K562 (cell line): Measurements from ENCODE around the gene ELOVL5. TPM values are rescaled to one million over a fixed set of nuclear protein-coding genes. Genes with fewer than 3 reads are reported as not detected.

ENCODE experiments used
- ATAC-seq: fragments of 200-7000 bp; cut with Tn5 transposase; 3 replicates; pipeline ENCODE4 v1.9.1; 2020; ENCODE audit warnings: moderate library complexity
- BruUV-seq: library from RNA; stranded (reverse); fragments of 400-500 nt; replicated peaks from 2 replicates; lab custom pipeline; 2021; lab: Mats Ljungman, UMichigan
- CTCF ChIA-PET: fragments of 300-600 bp; formaldehyde crosslinking; extraction: SDS; loops from one replicate; lab custom pipeline; 2021; ENCODE audit warnings: low intra/inter-chr PET ratio; lab: Yijun Ruan, JAX
- POLR2A ChIA-PET: fragments of 300-600, 350-650 bp; sonication (Branson Sonifier 250); formaldehyde crosslinking; extraction: SDS; loops from one replicate; lab custom pipeline; 2021; ENCODE audit warnings: antibody characterized with exemption, inconsistent platforms; lab: Yijun Ruan, JAX
- DNase-seq, 4 experiments: peaks; one replicate each; pipeline versions ENCODE4 v3.0.0 to v3.0.0-alpha.2; 2011 to 2018; ENCODE audit warnings: low spot score in 3 of 4, mixed read lengths in 3 of 4; ENCODE audit errors: extremely low read depth in 1 of 4
- FAIRE-seq: peaks from 2 replicates; lab custom pipeline; 2011; peaks lifted over from hg19 to GRCh38; lab: Jason Lieb, UNC
- H2AFZ ChIP-seq: 2 replicates; pipeline ENCODE4 v1.6.0; 2011; ENCODE audit warnings: low read depth, low read length, control low read depth, inconsistent platforms
- H3K27ac ChIP-seq: fragments of 200-600 bp; 3 replicates; pipeline ENCODE4 v1.8.0; 2011; ENCODE audit warnings: low read depth, mild to moderate bottlenecking, control low read depth, inconsistent platforms, low read length, moderate library complexity, mixed read lengths; ENCODE audit errors: extremely low read depth
- H3K27me3 ChIP-seq, 2 experiments: fragments of 300-600 bp in 1 of 2; 2 replicates in 1 of 2; 3 replicates in 1 of 2; pipeline versions ENCODE4 v1.6.0 to v1.8.0; 2011; ENCODE audit warnings: inconsistent platforms in 2 of 2, low read length in 2 of 2, mild to moderate bottlenecking in 1 of 2, mixed read lengths in 1 of 2, moderate library complexity in 1 of 2; ENCODE audit not compliant: control insufficient read depth in 2 of 2, insufficient read depth in 2 of 2
- H3K36me3 ChIP-seq: fragments of 300-600 bp; 3 replicates; pipeline ENCODE4 v1.8.0; 2011; ENCODE audit warnings: mild to moderate bottlenecking, low read length, inconsistent platforms; ENCODE audit not compliant: control insufficient read depth, insufficient read depth
- H3K4me1 ChIP-seq, 2 experiments: fragments of 200-600 bp in 1 of 2; replicated peaks in 1 of 2; 2 replicates in 1 of 2; 3 replicates in 1 of 2; pipeline versions ENCODE4 v1.5.1 to v1.8.0; 2011; ENCODE audit warnings: inconsistent platforms in 2 of 2, low read length in 2 of 2, mild to moderate bottlenecking in 1 of 2, mixed read lengths in 1 of 2, moderate library complexity in 1 of 2; ENCODE audit not compliant: control insufficient read depth in 2 of 2, insufficient read depth in 2 of 2
- H3K4me2 ChIP-seq: 2 replicates; pipeline ENCODE4 v1.6.1; 2011; ENCODE audit warnings: low read length, control low read depth, inconsistent platforms, mixed read lengths; ENCODE audit not compliant: insufficient read depth
- H3K4me3 ChIP-seq: fragments of 200-600 bp; sonication (generic), shearing (Covaris generic); 2 replicates; pipeline ENCODE4 v1.5.1; 2016; ENCODE audit warnings: control low read depth, inconsistent platforms
- H3K79me2 ChIP-seq: fragments of 200-600 bp; 3 replicates; pipeline ENCODE4 v1.8.0; 2011; ENCODE audit warnings: low read length, inconsistent platforms; ENCODE audit not compliant: control insufficient read depth, insufficient read depth
- H3K9ac ChIP-seq, 2 experiments: 2 replicates each; pipeline versions ENCODE4 v1.6.0 to v1.6.1; 2011; ENCODE audit warnings: low read depth in 2 of 2, low read length in 2 of 2, control low read depth in 1 of 2, inconsistent platforms in 1 of 2, mild to moderate bottlenecking in 1 of 2, mixed read lengths in 1 of 2; ENCODE audit not compliant: insufficient read depth in 1 of 2
- H3K9me1 ChIP-seq: one replicate; pipeline ENCODE4 v1.6.0; 2011; ENCODE audit warnings: inconsistent platforms, mild to moderate bottlenecking, low read length, moderate library complexity; ENCODE audit not compliant: control insufficient read depth, insufficient read depth
- H3K9me3 ChIP-seq: replicated peaks from 2 replicates; pipeline ENCODE4 v1.5.1; 2011; ENCODE audit warnings: low read depth, low read length, inconsistent platforms; ENCODE audit not compliant: control insufficient read depth, insufficient read depth
- H4K20me1 ChIP-seq: replicated peaks from 2 replicates; pipeline ENCODE4 v1.6.1; 2011; ENCODE audit warnings: low read length, inconsistent platforms, mixed read lengths; ENCODE audit not compliant: control insufficient read depth, insufficient read depth
- CBFA2T2 ChIP-seq: fragments of 450-650 bp; conservative IDR thresholded peaks from 2 replicates; pipeline ENCODE4 v1.6.1; 2017; ENCODE audit warnings: mild to moderate bottlenecking
- CBFA2T3 ChIP-seq: fragments of 450-650 bp; IDR thresholded peaks from 2 replicates; pipeline ENCODE4 v1.6.1; 2017
- DMBX1 ChIP-seq: fragments of 250-450 bp; sonication (Bioruptor Pico); IDR thresholded peaks from 2 replicates; pipeline ENCODE4 v1.8.0; 2022; ENCODE audit warnings: inconsistent platforms, mild to moderate bottlenecking, moderate library complexity, borderline replicate concordance
- FOXA1 ChIP-seq: fragments of 450-650 bp; IDR thresholded peaks from 2 replicates; pipeline ENCODE4 v1.6.1; 2016; ENCODE audit warnings: mild to moderate bottlenecking, borderline replicate concordance
- LARP7 ChIP-seq: fragments of 450-650 bp; IDR thresholded peaks from 2 replicates; pipeline ENCODE4 v1.6.1; 2016
- MEIS2 ChIP-seq: fragments of 450-650 bp; IDR thresholded peaks from 2 replicates; pipeline ENCODE4 v1.6.1; 2014; ENCODE audit warnings: mild to moderate bottlenecking; ENCODE audit not compliant: partially characterized antibody
- MTA2 ChIP-seq: fragments of 450-650 bp; IDR thresholded peaks from 2 replicates; pipeline ENCODE4 v1.6.1; 2016; ENCODE audit warnings: low read depth
- NFATC3 ChIP-seq: fragments of 450-650 bp; IDR thresholded peaks from 2 replicates; pipeline ENCODE4 v1.6.1; 2017; ENCODE audit warnings: mild to moderate bottlenecking
- PCBP2 ChIP-seq: fragments of 200-400 bp; formaldehyde crosslinking; IDR thresholded peaks from 2 replicates; pipeline ENCODE4 v1.6.1; 2018; ENCODE audit warnings: low read length, low read depth, mild to moderate bottlenecking, moderate library complexity; ENCODE audit not compliant: poor library complexity, severe bottlenecking
- POLR3A ChIP-seq: IDR thresholded peaks from 2 replicates; pipeline ENCODE4 v1.6.1; 2011; ENCODE audit warnings: borderline replicate concordance, mild to moderate bottlenecking, moderate library complexity; ENCODE audit not compliant: insufficient read length, insufficient read depth; ENCODE audit errors: extremely low read depth
- RBM25 ChIP-seq: fragments of 200-400 bp; formaldehyde crosslinking; IDR thresholded peaks from 2 replicates; pipeline ENCODE4 v1.6.1; 2018; ENCODE audit warnings: low read length, low read depth, moderate library complexity; ENCODE audit not compliant: severe bottlenecking
- RNF2 ChIP-seq: sonication (generic); IDR thresholded peaks from 2 replicates; pipeline ENCODE4 v1.6.1; 2016
- SAFB2 ChIP-seq: fragments of 200-400 bp; formaldehyde crosslinking; IDR thresholded peaks from 2 replicates; pipeline ENCODE4 v1.6.1; 2018; ENCODE audit warnings: borderline replicate concordance, low read length, low read depth, moderate library complexity; ENCODE audit not compliant: severe bottlenecking
- SIN3A ChIP-seq, 2 experiments: fragments of 150-350 bp in 1 of 2; IDR thresholded peaks; 2 replicates each; pipeline ENCODE4 v1.6.1; 2011 to 2016; ENCODE audit warnings: borderline replicate concordance in 2 of 2, low read depth in 2 of 2, low read length in 2 of 2, mild to moderate bottlenecking in 2 of 2, moderate library complexity in 2 of 2; ENCODE audit not compliant: control insufficient read depth in 1 of 2
- ZNF282 ChIP-seq: sonication (generic); formaldehyde crosslinking; IDR thresholded peaks from 2 replicates; pipeline ENCODE4 v1.8.1; 2023; ENCODE audit warnings: missing genetic modification reagents
- ZNF644 ChIP-seq: fragments of 200-800 bp; sonication (Bioruptor generic); IDR thresholded peaks from 2 replicates; pipeline ENCODE4 v1.6.1; 2016; ENCODE audit warnings: low read depth, missing genetic modification characterization, missing compliant biosample characterization
- ZNF699 ChIP-seq: fragments of 250-450 bp; sonication (Bioruptor Pico); IDR thresholded peaks from 2 replicates; pipeline ENCODE4 v1.8.0; 2021; ENCODE audit warnings: mild to moderate bottlenecking, moderate library complexity; ENCODE audit not compliant: insufficient replicate concordance
- ZNF79 ChIP-seq: fragments of 250-450 bp; sonication (Bioruptor Pico); IDR thresholded peaks from 2 replicates; pipeline ENCODE4 v1.4.0; 2020; ENCODE audit warnings: low read depth, mild to moderate bottlenecking, moderate library complexity
- WGBS: fragments of 100-300 bp; shearing (Covaris generic); methylation state at CpG from one replicate; pipeline ENCODE4 v1.1.6; 2016; ENCODE audit warnings: low coverage, mixed read lengths; ENCODE audit not compliant: insufficient coverage; ENCODE audit errors: missing lambda C conversion rate; 5-methylcytosine and 5-hydroxymethylcytosine counted together
- in situ Hi-C: fragments of 300-500 bp; cut with MboI; formaldehyde crosslinking; loops from 4 replicates; pipeline ENCODE4 v1.15.0; 2018; ENCODE audit warnings: inconsistent platforms, mixed read lengths
- intact Hi-C: fragments of 100-400 bp; cut with micrococcal nuclease; formaldehyde crosslinking; loops from 2 replicates; pipeline ENCODE4 v1.14.2; 2022
- polyA plus RNA-seq, 8 experiments: library from polyadenylated mRNA; depleted of rRNA in 4 of 8; stranded (reverse) in 5 of 8; unstranded in 3 of 8; fragments of >200 nt; fragmentation: Nextera tagmentation in 2 of 8; fragmentation: Illumina TruSeq in 1 of 8; extraction: Ambion mirVana in 2 of 8; extraction: Trizol in 1 of 8; gene quantifications; 2 replicates each; pipeline versions ENCODE4 v1.2.1 to v1.2.3, GENCODE V29; 2011 to 2014; ENCODE audit warnings: inconsistent platforms in 1 of 8, missing spikeins in 1 of 8
- total RNA-seq, 7 experiments: library from RNA; depleted of rRNA in 6 of 7; stranded (reverse); fragments of >200 nt in 6 of 7; fragmentation: Illumina TruSeq in 2 of 7; extraction: Trizol in 2 of 7; gene quantifications; 2 replicates each; pipeline versions ENCODE4 v1.2.1 to v1.2.3, GENCODE V29; 2011 to 2021; ENCODE audit warnings: low replicate concordance in 1 of 7
- TF ChIP-seq, protein P1 (sequence below): fragments of 450-650 bp; formaldehyde crosslinking; IDR thresholded peaks from 2 replicates; pipeline ENCODE4 v1.4.0; 2022; ENCODE audit warnings: mild to moderate bottlenecking, moderate library complexity
- TF ChIP-seq, protein P2 (sequence below), 2 experiments: IDR thresholded peaks; 2 replicates each; pipeline ENCODE4 v1.6.1; 2011; ENCODE audit warnings: borderline replicate concordance in 1 of 2, control low read depth in 1 of 2, low read depth in 1 of 2, low read length in 1 of 2, mild to moderate bottlenecking in 1 of 2, mixed read lengths in 1 of 2, moderate library complexity in 1 of 2; ENCODE audit not compliant: insufficient read depth in 1 of 2, insufficient read length in 1 of 2, poor library complexity in 1 of 2, severe bottlenecking in 1 of 2; ENCODE audit errors: extremely low read depth in 1 of 2
- TF ChIP-seq, protein P3 (sequence below): sonication (generic); formaldehyde crosslinking; IDR thresholded peaks from 2 replicates; pipeline ENCODE4 v1.8.1; 2023; ENCODE audit warnings: mild to moderate bottlenecking, missing genetic modification reagents

The ELOVL5 gene
- total and polyA plus RNA-seq, 9 of the 15 experiments (the other 6 are each of a cell fraction or from before 2014, with no cell fraction given) = 70.6 to 245 (median 132) TPM

DNA sequence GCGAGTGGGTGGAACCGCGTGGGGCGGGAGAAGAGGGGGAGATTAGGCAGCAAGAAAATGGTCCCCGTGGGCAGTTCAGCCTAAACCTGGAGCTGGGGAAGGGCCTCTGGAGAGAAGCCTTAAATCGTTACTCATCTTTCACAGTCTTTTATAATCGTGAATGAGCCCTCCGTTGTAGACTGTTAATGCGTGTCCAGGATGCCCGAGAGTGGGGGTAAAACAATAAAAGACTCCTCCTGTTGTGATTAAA, 11.0 kb upstream of the ELOVL5 start:
- Histone ChIP-seq H3K9me3 (no peaks in the 10 kb centered on the region), H3K9me1 (peaks cover 7% of the 10 kb centered on the region), H4K20me1 (no peaks in the 10 kb centered on the region), H3K4me2 (peak overlapping the region; percentile 90), H3K36me3 (no peaks in the 10 kb centered on the region), H3K27me3 (no peaks in the 10 kb centered on the region), H2AFZ (peak overlapping the region; percentile 91), H3K4me1 (peaks cover 20 to 32% of the 10 kb centered on the region in 2 experiments), H3K9ac (peak overlapping the region; percentile 90 to 91), H3K79me2 (peaks cover 8% of the 10 kb centered on the region; the same call in 2 of the 3 replicates), H3K4me3 (peak overlapping the region; percentile 46), H3K27ac (peak overlapping the region; percentile 99)
- DNase-seq (no peak), FAIRE-seq (no peak), ATAC-seq (no peak)
- intact Hi-C loops (loop anchor here (2.0 to 10.0 kb wide), 2 partner anchors 45 to 185 kb away; partner anchors contain the start of gene GCLC), in situ Hi-C loops (no loop called here)
- POLR2A ChIA-PET = interaction anchor here (0.5 to 1.6 kb wide), 5 partner anchors 12 to 411 kb away, joined by 3 to 10 read pairs (median 4); partner anchors contain the start of gene ELOVL5
- TSS peak; percentile 97 for BruUV-seq
- WGBS = 3% methylated on average over 6 of the region's 10 CpGs
- CTCF ChIA-PET = no interaction called here
- TF ChIP-seq ZNF644 (tag) (no peak), LARP7 (no peak), ZNF79 (CRISPR knock-in tag) (no peak), DMBX1 (CRISPR knock-in tag) (no peak), POLR3A (no peak), ZNF699 (CRISPR knock-in tag) (no peak), NFATC3 (no peak), CBFA2T3 (no peak), RNF2 (no peak), SIN3A (IDR thresholded peaks at IDR 0.05; ENCODE audit: borderline replicate concordance in 2 of 2, control insufficient read depth in 1 of 2, low read depth in 2 of 2, low read length in 2 of 2) (no peak), ZNF282 (CRISPR knock-in tag) (no peak), MEIS2 (no peak), PCBP2 (no peak), FOXA1 (no peak), SAFB2 (no peak), CBFA2T2 (no peak), RBM25 (no peak), MTA2 (no peak)
- TF ChIP-seq, protein P1, sequence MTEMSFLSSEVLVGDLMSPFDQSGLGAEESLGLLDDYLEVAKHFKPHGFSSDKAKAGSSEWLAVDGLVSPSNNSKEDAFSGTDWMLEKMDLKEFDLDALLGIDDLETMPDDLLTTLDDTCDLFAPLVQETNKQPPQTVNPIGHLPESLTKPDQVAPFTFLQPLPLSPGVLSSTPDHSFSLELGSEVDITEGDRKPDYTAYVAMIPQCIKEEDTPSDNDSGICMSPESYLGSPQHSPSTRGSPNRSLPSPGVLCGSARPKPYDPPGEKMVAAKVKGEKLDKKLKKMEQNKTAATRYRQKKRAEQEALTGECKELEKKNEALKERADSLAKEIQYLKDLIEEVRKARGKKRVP (CRISPR knock-in tag) = no peak
- TF ChIP-seq, protein P2, sequence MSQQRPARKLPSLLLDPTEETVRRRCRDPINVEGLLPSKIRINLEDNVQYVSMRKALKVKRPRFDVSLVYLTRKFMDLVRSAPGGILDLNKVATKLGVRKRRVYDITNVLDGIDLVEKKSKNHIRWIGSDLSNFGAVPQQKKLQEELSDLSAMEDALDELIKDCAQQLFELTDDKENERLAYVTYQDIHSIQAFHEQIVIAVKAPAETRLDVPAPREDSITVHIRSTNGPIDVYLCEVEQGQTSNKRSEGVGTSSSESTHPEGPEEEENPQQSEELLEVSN (IDR thresholded peaks at IDR 0.05; ENCODE audit: borderline replicate concordance in 1 of 2, extremely low read depth in 1 of 2, insufficient read depth in 1 of 2, insufficient read length in 1 of 2, low read depth in 1 of 2, low read length in 1 of 2, poor library complexity in 1 of 2, severe bottlenecking in 1 of 2) = peak in 1 of 2 experiments; percentile 7
- TF ChIP-seq, protein P3, sequence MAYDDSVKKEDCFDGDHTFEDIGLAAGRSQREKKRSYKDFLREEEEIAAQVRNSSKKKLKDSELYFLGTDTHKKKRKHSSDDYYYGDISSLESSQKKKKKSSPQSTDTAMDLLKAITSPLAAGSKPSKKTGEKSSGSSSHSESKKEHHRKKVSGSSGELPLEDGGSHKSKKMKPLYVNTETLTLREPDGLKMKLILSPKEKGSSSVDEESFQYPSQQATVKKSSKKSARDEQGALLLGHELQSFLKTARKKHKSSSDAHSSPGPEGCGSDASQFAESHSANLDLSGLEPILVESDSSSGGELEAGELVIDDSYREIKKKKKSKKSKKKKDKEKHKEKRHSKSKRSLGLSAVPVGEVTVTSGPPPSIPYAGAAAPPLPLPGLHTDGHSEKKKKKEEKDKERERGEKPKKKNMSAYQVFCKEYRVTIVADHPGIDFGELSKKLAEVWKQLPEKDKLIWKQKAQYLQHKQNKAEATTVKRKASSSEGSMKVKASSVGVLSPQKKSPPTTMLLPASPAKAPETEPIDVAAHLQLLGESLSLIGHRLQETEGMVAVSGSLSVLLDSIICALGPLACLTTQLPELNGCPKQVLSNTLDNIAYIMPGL = no peak
